Liver (tissue), 9 donors: ENCODE data around the gene KAZN. TPM values are rescaled to one million over a fixed set of nuclear protein-coding genes. Genes with fewer than 3 reads are reported as not detected.

ENCODE experiments used
- DNase-seq: peaks from one replicate; pipeline ENCODE4 v3.0.0-alpha.2; 2017; ENCODE audit warnings: low spot score
- H3K27ac ChIP-seq, 2 donors: one replicate each; pipeline ENCODE4 v1.7.0; 2013; ENCODE audit warnings: inconsistent platforms in 2 of 2, low read length in 2 of 2, control low read depth in 1 of 2, low read depth in 1 of 2, mild to moderate bottlenecking in 1 of 2
- H3K27me3 ChIP-seq, 4 donors: one replicate each; pipeline versions ENCODE4 v1.6.1 to v1.7.0; 2013; ENCODE audit warnings: low read length in 3 of 4, inconsistent platforms in 1 of 4, mild to moderate bottlenecking in 1 of 4, moderate library complexity in 1 of 4; ENCODE audit not compliant: control insufficient read depth in 4 of 4, insufficient read depth in 4 of 4
- H3K36me3 ChIP-seq, 4 donors: one replicate each; pipeline versions ENCODE4 v1.6.1 to v1.7.0; 2013; ENCODE audit warnings: low read length in 3 of 4, mild to moderate bottlenecking in 3 of 4, low read depth in 1 of 4, moderate library complexity in 1 of 4; ENCODE audit not compliant: control insufficient read depth in 4 of 4, insufficient read depth in 3 of 4
- H3K4me1 ChIP-seq, 4 donors: one replicate each; pipeline versions ENCODE4 v1.6.1 to v1.7.0; 2013; ENCODE audit warnings: low read length in 3 of 4, mild to moderate bottlenecking in 3 of 4, moderate library complexity in 1 of 4; ENCODE audit not compliant: control insufficient read depth in 4 of 4, insufficient read depth in 4 of 4
- H3K4me3 ChIP-seq, 3 donors: one replicate each; pipeline versions ENCODE4 v1.6.1 to v1.7.0; 2013; ENCODE audit warnings: low read length in 3 of 3, control low read depth in 1 of 3, low read depth in 1 of 3, mild to moderate bottlenecking in 1 of 3
- H3K9ac ChIP-seq, 2 donors: one replicate each; pipeline ENCODE4 v1.7.0; 2013; ENCODE audit warnings: low read length in 2 of 2, mild to moderate bottlenecking in 2 of 2, moderate library complexity in 2 of 2, control low read depth in 1 of 2, low read depth in 1 of 2
- H3K9me3 ChIP-seq, 4 donors: one replicate each; pipeline versions ENCODE4 v1.6.1 to v1.7.0; 2013; ENCODE audit warnings: low read length in 3 of 4; ENCODE audit not compliant: control insufficient read depth in 4 of 4
- CTCF ChIP-seq: fragments of 150-350 bp; IDR thresholded peaks from 2 replicates; pipeline ENCODE4 v1.5.1; 2017; ENCODE audit warnings: improper control_type of control experiment, low read depth, low read length; ENCODE audit not compliant: missing input control
- EGR1 ChIP-seq, 2 donors: IDR thresholded peaks; 2 replicates each; pipeline ENCODE4 v1.6.1; 2016 to 2018; ENCODE audit warnings: antibody characterized with exemption in 2 of 2, low read depth in 2 of 2
- FOXA1 ChIP-seq: IDR thresholded peaks from 2 replicates; pipeline ENCODE4 v1.6.1; 2016; ENCODE audit warnings: antibody characterized with exemption
- FOXA2 ChIP-seq: IDR thresholded peaks from 2 replicates; pipeline ENCODE4 v1.6.1; 2016; ENCODE audit warnings: antibody characterized with exemption
- GABPA ChIP-seq, 2 donors: IDR thresholded peaks in 1 of 2; conservative IDR thresholded peaks in 1 of 2; 2 replicates each; pipeline ENCODE4 v1.6.1; 2016; ENCODE audit warnings: antibody characterized with exemption in 2 of 2, mild to moderate bottlenecking in 1 of 2, moderate library complexity in 1 of 2
- HNF4A ChIP-seq, 2 donors: conservative IDR thresholded peaks; 2 replicates each; pipeline ENCODE4 v1.6.1; 2016; ENCODE audit warnings: antibody characterized with exemption in 2 of 2, mild to moderate bottlenecking in 2 of 2
- HNF4G ChIP-seq: IDR thresholded peaks from 2 replicates; pipeline ENCODE4 v1.6.1; 2016; ENCODE audit warnings: antibody characterized with exemption
- JUND ChIP-seq, 2 donors: IDR thresholded peaks; 2 replicates each; pipeline ENCODE4 v1.6.1; 2016; ENCODE audit warnings: antibody characterized with exemption in 2 of 2
- MAX ChIP-seq: IDR thresholded peaks from 2 replicates; pipeline ENCODE4 v1.6.1; 2016; ENCODE audit warnings: antibody characterized with exemption
- NR2F2 ChIP-seq: IDR thresholded peaks from 2 replicates; pipeline ENCODE4 v1.6.1; 2016; ENCODE audit warnings: antibody characterized with exemption
- RAD21 ChIP-seq, 2 donors: IDR thresholded peaks; 2 replicates each; pipeline ENCODE4 v1.6.1; 2016; ENCODE audit warnings: antibody characterized with exemption in 2 of 2, mild to moderate bottlenecking in 2 of 2
- RXRA ChIP-seq, 2 donors: IDR thresholded peaks; 2 replicates each; pipeline ENCODE4 v1.6.1; 2017 to 2018; ENCODE audit warnings: antibody characterized with exemption in 2 of 2, mild to moderate bottlenecking in 1 of 2
- SP1 ChIP-seq: IDR thresholded peaks from 2 replicates; pipeline ENCODE4 v1.6.1; 2018; ENCODE audit warnings: antibody characterized with exemption, mild to moderate bottlenecking
- TAF1 ChIP-seq: conservative IDR thresholded peaks from 2 replicates; pipeline ENCODE4 v1.6.1; 2016; ENCODE audit warnings: antibody characterized with exemption, mild to moderate bottlenecking
- YY1 ChIP-seq: IDR thresholded peaks from 2 replicates; pipeline ENCODE4 v1.6.1; 2016; ENCODE audit warnings: antibody characterized with exemption, mild to moderate bottlenecking
- WGBS: extraction: QIAGEN DNeasy Blood & Tissue Kit; methylation state at CpG from one replicate; pipeline ENCODE4 v1.1.7; 2013; 5-methylcytosine and 5-hydroxymethylcytosine counted together
- polyA plus RNA-seq, 2 donors: library from polyadenylated mRNA; stranded (reverse) in 1 of 2; unstranded in 1 of 2; fragments of 200-250 nt in 1 of 2; fragments of >200 nt in 1 of 2; fragmentation: Nextera tagmentation in 1 of 2; extraction: Ambion mirVana in 1 of 2; gene quantifications; one replicate each; pipeline versions ENCODE4 v1.2.1 to v1.2.3, GENCODE V29; 2013 to 2015
- total RNA-seq, 2 donors: library from RNA; depleted of rRNA; stranded (reverse); fragments of >200 nt; gene quantifications; one replicate each; pipeline ENCODE4 v1.2.3, GENCODE V29; 2014
- TF ChIP-seq, protein P1 (sequence below): IDR thresholded peaks from 2 replicates; pipeline ENCODE4 v1.6.1; 2016; ENCODE audit warnings: antibody characterized with exemption
- TF ChIP-seq, protein P2 (sequence below): IDR thresholded peaks from 2 replicates; pipeline ENCODE4 v1.6.1; 2016; ENCODE audit warnings: antibody characterized with exemption
- TF ChIP-seq, protein P3 (sequence below): IDR thresholded peaks from 2 replicates; pipeline ENCODE4 v1.6.1; 2016; ENCODE audit warnings: antibody characterized with exemption, mild to moderate bottlenecking
- donor health status: healthy.
- donor health status: healthy.
- donor health status: healthy.
- donor health status: healthy.
- donor health status: healthy.

Gene KAZN
- total and polyA plus RNA-seq, 4 donors, result 1.9 to 6.9 (median 2.4) TPM

- Histone ChIP-seq H3K27ac (no peak overlapping the region), H3K4me1 (no peaks in the 10 kb centered on the region), H3K9me3 (no peaks in the 10 kb centered on the region), H3K4me3 (no peak overlapping the region), H3K9ac (no peak overlapping the region), H3K27me3 (peaks cover 0 to 9% (median 5%) of the 10 kb centered on the region in 4 donors), H3K36me3 (no peaks in the 10 kb centered on the region)
- DNase-seq, result no peak
- no peak for TF ChIP-seq SP1
- no peak for TF ChIP-seq HNF4G
- TF ChIP-seq GABPA (IDR thresholded peaks at IDR 0.05 in 1 of 2, conservative IDR thresholded peaks at IDR 0.05 in 1 of 2), result no peak
- no peak for TF ChIP-seq RXRA (IDR thresholded peaks at IDR 0.05)
- TF ChIP-seq NR2F2, result no peak
- no peak for TF ChIP-seq RAD21 (IDR thresholded peaks at IDR 0.05)
- TF ChIP-seq TAF1, result no peak
- TF ChIP-seq, protein P1, sequence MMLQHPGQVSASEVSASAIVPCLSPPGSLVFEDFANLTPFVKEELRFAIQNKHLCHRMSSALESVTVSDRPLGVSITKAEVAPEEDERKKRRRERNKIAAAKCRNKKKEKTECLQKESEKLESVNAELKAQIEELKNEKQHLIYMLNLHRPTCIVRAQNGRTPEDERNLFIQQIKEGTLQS, result no peak
- TF ChIP-seq EGR1 (IDR thresholded peaks at IDR 0.05; ENCODE audit: low read depth in 2 of 2), result no peak
- no peak for TF ChIP-seq HNF4A (conservative IDR thresholded peaks at IDR 0.05)
- no peak for TF ChIP-seq YY1
- TF ChIP-seq MAX, result no peak
- no peak for TF ChIP-seq CTCF
- TF ChIP-seq, protein P2, sequence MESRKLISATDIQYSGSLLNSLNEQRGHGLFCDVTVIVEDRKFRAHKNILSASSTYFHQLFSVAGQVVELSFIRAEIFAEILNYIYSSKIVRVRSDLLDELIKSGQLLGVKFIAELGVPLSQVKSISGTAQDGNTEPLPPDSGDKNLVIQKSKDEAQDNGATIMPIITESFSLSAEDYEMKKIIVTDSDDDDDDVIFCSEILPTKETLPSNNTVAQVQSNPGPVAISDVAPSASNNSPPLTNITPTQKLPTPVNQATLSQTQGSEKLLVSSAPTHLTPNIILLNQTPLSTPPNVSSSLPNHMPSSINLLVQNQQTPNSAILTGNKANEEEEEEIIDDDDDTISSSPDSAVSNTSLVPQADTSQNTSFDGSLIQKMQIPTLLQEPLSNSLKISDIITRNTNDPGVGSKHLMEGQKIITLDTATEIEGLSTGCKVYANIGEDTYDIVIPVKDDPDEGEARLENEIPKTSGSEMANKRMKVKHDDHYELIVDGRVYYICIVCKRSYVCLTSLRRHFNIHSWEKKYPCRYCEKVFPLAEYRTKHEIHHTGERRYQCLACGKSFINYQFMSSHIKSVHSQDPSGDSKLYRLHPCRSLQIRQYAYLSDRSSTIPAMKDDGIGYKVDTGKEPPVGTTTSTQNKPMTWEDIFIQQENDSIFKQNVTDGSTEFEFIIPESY, result no peak
- TF ChIP-seq, protein P3, sequence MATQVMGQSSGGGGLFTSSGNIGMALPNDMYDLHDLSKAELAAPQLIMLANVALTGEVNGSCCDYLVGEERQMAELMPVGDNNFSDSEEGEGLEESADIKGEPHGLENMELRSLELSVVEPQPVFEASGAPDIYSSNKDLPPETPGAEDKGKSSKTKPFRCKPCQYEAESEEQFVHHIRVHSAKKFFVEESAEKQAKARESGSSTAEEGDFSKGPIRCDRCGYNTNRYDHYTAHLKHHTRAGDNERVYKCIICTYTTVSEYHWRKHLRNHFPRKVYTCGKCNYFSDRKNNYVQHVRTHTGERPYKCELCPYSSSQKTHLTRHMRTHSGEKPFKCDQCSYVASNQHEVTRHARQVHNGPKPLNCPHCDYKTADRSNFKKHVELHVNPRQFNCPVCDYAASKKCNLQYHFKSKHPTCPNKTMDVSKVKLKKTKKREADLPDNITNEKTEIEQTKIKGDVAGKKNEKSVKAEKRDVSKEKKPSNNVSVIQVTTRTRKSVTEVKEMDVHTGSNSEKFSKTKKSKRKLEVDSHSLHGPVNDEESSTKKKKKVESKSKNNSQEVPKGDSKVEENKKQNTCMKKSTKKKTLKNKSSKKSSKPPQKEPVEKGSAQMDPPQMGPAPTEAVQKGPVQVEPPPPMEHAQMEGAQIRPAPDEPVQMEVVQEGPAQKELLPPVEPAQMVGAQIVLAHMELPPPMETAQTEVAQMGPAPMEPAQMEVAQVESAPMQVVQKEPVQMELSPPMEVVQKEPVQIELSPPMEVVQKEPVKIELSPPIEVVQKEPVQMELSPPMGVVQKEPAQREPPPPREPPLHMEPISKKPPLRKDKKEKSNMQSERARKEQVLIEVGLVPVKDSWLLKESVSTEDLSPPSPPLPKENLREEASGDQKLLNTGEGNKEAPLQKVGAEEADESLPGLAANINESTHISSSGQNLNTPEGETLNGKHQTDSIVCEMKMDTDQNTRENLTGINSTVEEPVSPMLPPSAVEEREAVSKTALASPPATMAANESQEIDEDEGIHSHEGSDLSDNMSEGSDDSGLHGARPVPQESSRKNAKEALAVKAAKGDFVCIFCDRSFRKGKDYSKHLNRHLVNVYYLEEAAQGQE, result no peak
- no peak for TF ChIP-seq JUND (IDR thresholded peaks at IDR 0.05)
- TF ChIP-seq FOXA1, result no peak
- no peak for TF ChIP-seq FOXA2
- 57% methylated on average over 4 of the region's 4 CpGs for WGBS
These were observed 5.2 kb upstream of the KAZN start for GRCh38 chr1:14593302-14593701.
